Mucosa of stomach (tissue), 1 donor: ENCODE results near the gene ENTPD2.

Experiments used
- H3K27me3 ChIP-seq: one replicate; pipeline ENCODE4 v1.7.0; 2013; ENCODE audit warnings: mild to moderate bottlenecking, low read length; ENCODE audit not compliant: control insufficient read depth, insufficient read depth
- H3K36me3 ChIP-seq: one replicate; pipeline ENCODE4 v1.7.0; 2013; ENCODE audit warnings: low read length; ENCODE audit not compliant: control insufficient read depth, insufficient read depth
- H3K4me1 ChIP-seq: one replicate; pipeline ENCODE4 v1.7.0; 2013; ENCODE audit warnings: mild to moderate bottlenecking, low read length; ENCODE audit not compliant: control insufficient read depth, insufficient read depth
- H3K4me3 ChIP-seq: one replicate; pipeline ENCODE4 v1.7.0; 2013; ENCODE audit warnings: low read length
- H3K9ac ChIP-seq: one replicate; pipeline ENCODE4 v1.7.0; 2013; ENCODE audit warnings: mild to moderate bottlenecking, low read length, moderate library complexity
- H3K9me3 ChIP-seq: one replicate; pipeline ENCODE4 v1.7.0; 2013; ENCODE audit warnings: mild to moderate bottlenecking, low read length, moderate library complexity; ENCODE audit not compliant: control insufficient read depth
- donor health status: Pancreatic carcinoma.

ENTPD2 gene

GRCh38 chr9:137027369-137028262, 26.2 kb downstream of the ENTPD2 start, which contains the start of gene ABCA2:
Gene ABCA2, minus strand, starts transcription at chr9:137028237. Its CDS starts 97 bp downstream, at chr9:137028140.
- Histone ChIP-seq H3K36me3 (no peaks in the 10 kb centered on the region), H3K9ac (peak within 1 kb of the TSS; percentile 64), H3K9me3 (no peaks in the 10 kb centered on the region), H3K4me3 (peak within 1 kb of the TSS; percentile 46), H3K27me3 (no peaks in the 10 kb centered on the region), H3K4me1 (peaks cover 55% of the 10 kb centered on the region)

GRCh38 chr9:137026828-137027227, 27.0 kb downstream of the ENTPD2 start:
- no peak overlapping the region for H3K4me3 ChIP-seq
- H3K4me1 ChIP-seq = peaks cover 58% of the 10 kb centered on the region
- no peaks in the 10 kb centered on the region for H3K9me3 ChIP-seq

GRCh38 chr9:137026384-137026783, 27.5 kb downstream of the ENTPD2 start:
- no peaks in the 10 kb centered on the region for H3K9me3 ChIP-seq
- H3K36me3 ChIP-seq = no peaks in the 10 kb centered on the region
- H3K9ac ChIP-seq = no peak overlapping the region
- no peak overlapping the region for H3K4me3 ChIP-seq
- H3K4me1 ChIP-seq = peaks cover 58% of the 10 kb centered on the region
- no peaks in the 10 kb centered on the region for H3K27me3 ChIP-seq

More at GRCh38 chr9:137026828-137027227, 27.0 kb downstream of the ENTPD2 start:
- Histone ChIP-seq H3K36me3 (no peaks in the 10 kb centered on the region), H3K9ac (no peak overlapping the region), H3K27me3 (no peaks in the 10 kb centered on the region)

- H3K4me1 ChIP-seq = peaks cover 58% of the 10 kb centered on the region
- H3K9ac ChIP-seq = no peak overlapping the region
- H3K27me3 ChIP-seq = no peaks in the 10 kb centered on the region
- H3K9me3 ChIP-seq = no peaks in the 10 kb centered on the region
- H3K4me3 ChIP-seq = no peak overlapping the region
- no peaks in the 10 kb centered on the region for H3K36me3 ChIP-seq
These were observed 28.3 kb downstream of the ENTPD2 start for GRCh38 chr9:137025517-137025966.

- Histone ChIP-seq H3K4me3 (no peak overlapping the region), H3K9ac (no peak overlapping the region), H3K4me1 (peaks cover 48% of the 10 kb centered on the region)
These were observed 30.3 kb downstream of the ENTPD2 start for GRCh38 chr9:137023583-137023991.

GRCh38 chr9:137023157-137023556, 30.7 kb downstream of the ENTPD2 start:
- Histone ChIP-seq H3K27me3 (no peaks in the 10 kb centered on the region), H3K9me3 (no peaks in the 10 kb centered on the region), H3K9ac (no peak overlapping the region), H3K4me3 (no peak overlapping the region), H3K36me3 (no peaks in the 10 kb centered on the region), H3K4me1 (peaks cover 45% of the 10 kb centered on the region)

More at GRCh38 chr9:137023583-137023991, 30.3 kb downstream of the ENTPD2 start:
- Histone ChIP-seq H3K9me3 (no peaks in the 10 kb centered on the region), H3K27me3 (no peaks in the 10 kb centered on the region), H3K36me3 (no peaks in the 10 kb centered on the region)

- Histone ChIP-seq H3K4me1 (peaks cover 45% of the 10 kb centered on the region), H3K9ac (no peak overlapping the region), H3K9me3 (no peaks in the 10 kb centered on the region), H3K27me3 (no peaks in the 10 kb centered on the region), H3K36me3 (no peaks in the 10 kb centered on the region), H3K4me3 (no peak overlapping the region)
These were observed 31.2 kb downstream of the ENTPD2 start for GRCh38 chr9:137022662-137023008.

- Histone ChIP-seq H3K9ac (no peak overlapping the region), H3K4me3 (no peak overlapping the region), H3K4me1 (peaks cover 41% of the 10 kb centered on the region), H3K36me3 (no peaks in the 10 kb centered on the region), H3K27me3 (no peaks in the 10 kb centered on the region), H3K9me3 (no peaks in the 10 kb centered on the region)
These were observed 31.7 kb downstream of the ENTPD2 start for GRCh38 chr9:137021979-137022661.

GRCh38 chr9:137021568-137021978, 32.3 kb downstream of the ENTPD2 start:
- peaks cover 35% of the 10 kb centered on the region for H3K4me1 ChIP-seq
- H3K4me3 ChIP-seq = no peak overlapping the region
- no peaks in the 10 kb centered on the region for H3K9me3 ChIP-seq
- no peaks in the 10 kb centered on the region for H3K36me3 ChIP-seq
- H3K9ac ChIP-seq = no peak overlapping the region
- no peaks in the 10 kb centered on the region for H3K27me3 ChIP-seq

GRCh38 chr9:137020771-137021567, 32.9 kb downstream of the ENTPD2 start:
- no peaks in the 10 kb centered on the region for H3K36me3 ChIP-seq
- no peak overlapping the region for H3K4me3 ChIP-seq
- no peaks in the 10 kb centered on the region for H3K27me3 ChIP-seq
- H3K9me3 ChIP-seq = no peaks in the 10 kb centered on the region
- peaks cover 30% of the 10 kb centered on the region for H3K4me1 ChIP-seq
- H3K9ac ChIP-seq = no peak overlapping the region

- H3K9ac ChIP-seq = no peak overlapping the region
- peaks cover 21% of the 10 kb centered on the region for H3K4me1 ChIP-seq
- H3K36me3 ChIP-seq = no peaks in the 10 kb centered on the region
- no peaks in the 10 kb centered on the region for H3K27me3 ChIP-seq
- H3K9me3 ChIP-seq = no peaks in the 10 kb centered on the region
- H3K4me3 ChIP-seq = no peak overlapping the region
These were observed 33.8 kb downstream of the ENTPD2 start for GRCh38 chr9:137019891-137020683.
